ENCODE results near the gene HEPHL1. TPM values are rescaled to one million over a fixed set of nuclear protein-coding genes. Genes with fewer than 3 reads are reported as not detected.

The HEPHL1 gene
- total RNA-seq, 1 donor from 2014 or later, result not detected

DNA sequence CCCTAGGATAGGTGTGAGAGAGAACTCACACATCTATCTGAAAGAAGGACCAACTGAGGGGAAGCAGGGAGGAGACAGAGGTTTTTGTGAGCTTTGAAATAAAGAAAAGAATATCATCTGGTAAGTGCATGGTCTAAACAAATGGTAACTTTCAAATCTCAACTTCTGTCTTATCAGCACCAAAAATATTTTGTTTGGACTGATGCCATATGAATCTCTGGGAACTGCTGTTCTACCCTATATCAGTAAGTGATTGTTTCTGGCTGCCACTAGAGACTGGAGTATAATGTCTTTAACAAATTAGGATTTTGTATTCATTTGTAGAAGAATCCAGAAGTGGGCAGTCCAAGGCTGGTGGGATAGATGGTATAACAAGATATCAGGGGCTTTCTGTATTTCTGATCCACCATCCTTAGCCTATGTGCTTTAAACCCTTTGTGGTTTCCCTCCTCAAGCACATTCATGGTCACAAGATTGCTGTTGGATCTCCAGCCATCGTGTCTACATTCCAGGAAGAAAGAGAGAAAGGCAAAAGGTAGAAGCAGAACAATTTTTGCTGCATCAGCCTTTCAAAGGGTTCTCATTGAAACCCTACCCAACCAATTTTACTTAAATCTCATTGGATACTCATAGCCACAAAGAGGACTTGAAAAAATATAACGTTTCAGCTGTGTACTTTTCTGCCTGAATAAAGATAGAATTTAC lies 4.7 kb downstream of the HEPHL1 start:
- FAIRE-seq (no peak), DNase-seq (ENCODE audit: low read depth) (peak; percentile 78)
- peaks cover 6% of the 10 kb centered on the region for H3K4me1 Mint-ChIP-seq (ENCODE audit: low read depth, unreplicated experiment)
- TF ChIP-seq, protein P1, sequence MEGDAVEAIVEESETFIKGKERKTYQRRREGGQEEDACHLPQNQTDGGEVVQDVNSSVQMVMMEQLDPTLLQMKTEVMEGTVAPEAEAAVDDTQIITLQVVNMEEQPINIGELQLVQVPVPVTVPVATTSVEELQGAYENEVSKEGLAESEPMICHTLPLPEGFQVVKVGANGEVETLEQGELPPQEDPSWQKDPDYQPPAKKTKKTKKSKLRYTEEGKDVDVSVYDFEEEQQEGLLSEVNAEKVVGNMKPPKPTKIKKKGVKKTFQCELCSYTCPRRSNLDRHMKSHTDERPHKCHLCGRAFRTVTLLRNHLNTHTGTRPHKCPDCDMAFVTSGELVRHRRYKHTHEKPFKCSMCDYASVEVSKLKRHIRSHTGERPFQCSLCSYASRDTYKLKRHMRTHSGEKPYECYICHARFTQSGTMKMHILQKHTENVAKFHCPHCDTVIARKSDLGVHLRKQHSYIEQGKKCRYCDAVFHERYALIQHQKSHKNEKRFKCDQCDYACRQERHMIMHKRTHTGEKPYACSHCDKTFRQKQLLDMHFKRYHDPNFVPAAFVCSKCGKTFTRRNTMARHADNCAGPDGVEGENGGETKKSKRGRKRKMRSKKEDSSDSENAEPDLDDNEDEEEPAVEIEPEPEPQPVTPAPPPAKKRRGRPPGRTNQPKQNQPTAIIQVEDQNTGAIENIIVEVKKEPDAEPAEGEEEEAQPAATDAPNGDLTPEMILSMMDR (IDR thresholded peaks at IDR 0.05; ENCODE audit: insufficient read depth, low read depth, low read length), result no peak
- TF ChIP-seq EZH2 (IDR thresholded peaks at IDR 0.05; ENCODE audit: insufficient read depth, low read length), result no peak
- Histone ChIP-seq H3K9ac (ENCODE audit: low read length) (no peak overlapping the region), H3K27ac (ENCODE audit: low read depth, low read length) (no peak overlapping the region), H3K36me3 (ENCODE audit: insufficient read depth, low read length) (no peaks in the 10 kb centered on the region), H3K79me2 (ENCODE audit: insufficient read depth, low read length) (no peaks in the 10 kb centered on the region), H3K4me1 (ENCODE audit: insufficient read depth, low read length) (peaks cover 6% of the 10 kb centered on the region), H3K4me3 (ENCODE audit: insufficient read depth, low read depth, low read length) (no peak overlapping the region), H3K4me2 (ENCODE audit: low read length) (no peak overlapping the region), H2AFZ (ENCODE audit: low read depth, low read length) (no peak overlapping the region), H3K9me3 (ENCODE audit: insufficient read depth, low read depth, low read length) (no peaks in the 10 kb centered on the region), H4K20me1 (ENCODE audit: insufficient read depth, low read length) (no peaks in the 10 kb centered on the region), H3K27me3 (ENCODE audit: insufficient read depth, low read length) (no peaks in the 10 kb centered on the region)
- no peak overlapping the region for H3K27ac Mint-ChIP-seq (ENCODE audit: unreplicated experiment)
- peaks cover 12% of the 10 kb centered on the region for H3K9me3 Mint-ChIP-seq (ENCODE audit: unreplicated experiment)
- H3K36me3 Mint-ChIP-seq (ENCODE audit: low read depth, unreplicated experiment), result no peaks in the 10 kb centered on the region
- no peaks in the 10 kb centered on the region for H3K27me3 Mint-ChIP-seq (ENCODE audit: low read depth, unreplicated experiment)
- H3K4me3 Mint-ChIP-seq (ENCODE audit: unreplicated experiment), result no peak overlapping the region

DNA sequence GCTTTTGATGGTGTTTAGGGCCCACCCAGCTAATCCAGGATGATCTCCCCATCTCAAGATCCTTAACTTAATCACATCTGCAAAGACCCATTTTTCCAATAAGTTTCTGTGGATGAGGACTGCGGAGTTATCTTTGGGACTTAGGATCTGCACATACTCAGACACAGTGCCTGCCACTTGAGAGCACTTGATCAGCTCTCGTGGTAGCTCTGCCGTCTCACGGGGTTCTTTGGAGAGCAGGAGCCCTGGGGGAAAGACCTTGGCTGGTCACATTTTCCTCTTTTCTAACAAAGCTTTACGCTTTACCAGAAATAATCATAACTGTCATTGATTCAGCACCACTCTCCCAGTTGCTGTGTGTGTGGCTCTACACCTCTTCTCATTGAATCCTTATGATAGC lies 6.1 kb downstream of the HEPHL1 start:
- Histone ChIP-seq H3K79me2 (ENCODE audit: insufficient read depth, low read length) (no peaks in the 10 kb centered on the region), H3K4me3 (ENCODE audit: insufficient read depth, low read depth, low read length) (no peak overlapping the region), H3K27ac (ENCODE audit: low read depth, low read length) (no peak overlapping the region), H3K4me1 (ENCODE audit: insufficient read depth, low read length) (peaks cover 6% of the 10 kb centered on the region), H3K4me2 (ENCODE audit: low read length) (no peak overlapping the region), H2AFZ (ENCODE audit: low read depth, low read length) (no peak overlapping the region), H4K20me1 (ENCODE audit: insufficient read depth, low read length) (no peaks in the 10 kb centered on the region), H3K27me3 (ENCODE audit: insufficient read depth, low read length) (peaks cover 2% of the 10 kb centered on the region), H3K9me3 (ENCODE audit: insufficient read depth, low read depth, low read length) (no peaks in the 10 kb centered on the region), H3K36me3 (ENCODE audit: insufficient read depth, low read length) (no peaks in the 10 kb centered on the region), H3K9ac (ENCODE audit: low read length) (no peak overlapping the region)
- no peak overlapping the region for H3K4me3 Mint-ChIP-seq (ENCODE audit: unreplicated experiment)
- DNase-seq (ENCODE audit: low read depth) (no peak), FAIRE-seq (no peak)
- no peak for TF ChIP-seq EZH2 (IDR thresholded peaks at IDR 0.05; ENCODE audit: insufficient read depth, low read length)
- H3K9me3 Mint-ChIP-seq (ENCODE audit: unreplicated experiment), result peaks cover 12% of the 10 kb centered on the region
- H3K4me1 Mint-ChIP-seq (ENCODE audit: low read depth, unreplicated experiment), result peaks cover 6% of the 10 kb centered on the region
- no peaks in the 10 kb centered on the region for H3K27me3 Mint-ChIP-seq (ENCODE audit: low read depth, unreplicated experiment)
- H3K36me3 Mint-ChIP-seq (ENCODE audit: low read depth, unreplicated experiment), result no peaks in the 10 kb centered on the region
- H3K27ac Mint-ChIP-seq (ENCODE audit: unreplicated experiment), result no peak overlapping the region

DNA sequence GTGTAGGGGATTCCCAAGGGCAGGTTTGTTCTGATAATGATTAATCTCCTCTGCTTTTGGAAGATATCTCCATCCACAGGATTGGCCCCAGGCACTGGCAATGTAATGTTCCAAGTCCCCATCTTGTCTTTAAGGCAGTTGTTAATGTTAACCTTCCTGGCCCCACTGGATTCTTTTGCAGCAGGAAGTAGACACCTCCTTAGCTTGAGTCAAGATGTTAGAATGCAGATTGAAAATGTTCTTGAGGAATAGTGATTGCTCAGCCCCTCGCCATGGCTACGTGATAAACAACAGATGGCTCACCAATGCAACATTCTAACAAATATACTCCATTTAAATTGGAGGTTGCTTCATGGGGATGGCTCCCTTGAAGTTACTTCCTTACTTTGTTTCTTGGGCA lies 7.3 kb downstream of the HEPHL1 start:
- peaks cover 6% of the 10 kb centered on the region for H3K4me1 ChIP-seq (ENCODE audit: insufficient read depth, low read length)
- no peak overlapping the region for H3K9ac ChIP-seq (ENCODE audit: low read length)
- no peak overlapping the region for H3K4me2 ChIP-seq (ENCODE audit: low read length)
- H2AFZ ChIP-seq (ENCODE audit: low read depth, low read length), result no peak overlapping the region
- H3K4me3 ChIP-seq (ENCODE audit: insufficient read depth, low read depth, low read length), result no peak overlapping the region
- no peaks in the 10 kb centered on the region for H3K36me3 ChIP-seq (ENCODE audit: insufficient read depth, low read length)
- H3K4me1 Mint-ChIP-seq (ENCODE audit: low read depth, unreplicated experiment), result peaks cover 6% of the 10 kb centered on the region
- peaks cover 2% of the 10 kb centered on the region for H3K27me3 ChIP-seq (ENCODE audit: insufficient read depth, low read length)
- FAIRE-seq (no peak), DNase-seq (ENCODE audit: low read depth) (peak; percentile 78)
- TF ChIP-seq EZH2 (IDR thresholded peaks at IDR 0.05; ENCODE audit: insufficient read depth, low read length), result no peak
- TF ChIP-seq, protein P1 (IDR thresholded peaks at IDR 0.05; ENCODE audit: insufficient read depth, low read depth, low read length), result no peak
- H3K27me3 Mint-ChIP-seq (ENCODE audit: low read depth, unreplicated experiment), result no peaks in the 10 kb centered on the region
- peaks cover 10% of the 10 kb centered on the region for H3K9me3 Mint-ChIP-seq (ENCODE audit: unreplicated experiment)
- no peaks in the 10 kb centered on the region for H3K9me3 ChIP-seq (ENCODE audit: insufficient read depth, low read depth, low read length)
- no peaks in the 10 kb centered on the region for H3K79me2 ChIP-seq (ENCODE audit: insufficient read depth, low read length)
- no peaks in the 10 kb centered on the region for H4K20me1 ChIP-seq (ENCODE audit: insufficient read depth, low read length)
- peak overlapping the region; percentile 1 for H3K27ac ChIP-seq (ENCODE audit: low read depth, low read length)
- H3K36me3 Mint-ChIP-seq (ENCODE audit: low read depth, unreplicated experiment), result no peaks in the 10 kb centered on the region
- H3K27ac Mint-ChIP-seq (ENCODE audit: unreplicated experiment), result no peak overlapping the region
- no peak overlapping the region for H3K4me3 Mint-ChIP-seq (ENCODE audit: unreplicated experiment)
